ENCODE data around the gene LOC101059915.
"Not testable (repeated sequence)": the region's sequence is repeated elsewhere in the genome, so short reads cannot be mapped to it uniquely, and the experiment has no call there.

LOC101059915 gene

DNA sequence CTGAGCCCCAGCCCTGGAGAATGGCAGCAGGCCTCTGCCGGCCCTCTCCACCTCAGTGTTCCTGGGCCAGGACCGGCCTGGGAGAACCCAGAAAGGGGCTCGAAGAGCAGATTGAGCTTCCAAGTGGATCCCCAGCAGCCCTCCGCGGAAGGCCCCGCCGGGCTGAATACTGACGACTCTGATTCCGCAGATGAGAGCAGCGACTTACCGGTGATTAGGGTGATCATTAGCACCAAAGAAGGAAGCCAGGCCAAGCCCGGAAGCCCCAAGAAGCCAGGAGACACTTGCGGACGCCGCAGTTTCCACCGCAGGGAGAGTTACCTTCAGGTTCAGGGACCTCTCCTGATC is 876 bp downstream of the LOC101059915 start:
- no peak for DNase-seq (ENCODE audit: extremely low read depth in 1 of 11, low read depth in 9 of 11, low spot score in 4 of 11)

DNA sequence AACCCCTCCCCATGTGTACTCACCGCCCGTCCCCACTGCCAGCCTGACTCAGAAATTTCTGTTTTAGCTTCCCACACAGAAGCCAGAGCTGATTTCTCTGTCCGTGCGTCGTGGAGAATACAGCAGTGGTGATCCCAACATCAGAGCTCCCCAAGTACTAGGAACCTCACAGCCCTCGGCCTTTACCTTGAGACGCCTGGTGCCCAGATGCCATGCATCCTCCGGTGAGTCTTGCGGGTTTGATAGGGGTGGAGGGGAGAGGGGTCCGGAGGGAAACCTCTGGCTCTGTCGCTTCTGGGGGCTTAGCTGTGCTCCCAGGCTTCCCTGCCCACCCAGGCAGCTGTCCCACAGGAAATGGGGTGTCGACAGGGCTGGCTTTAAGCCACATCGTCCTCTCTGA is 2.1 kb downstream of the LOC101059915 start:
- DNase-seq (ENCODE audit: extremely low read depth in 1 of 11, low read depth in 9 of 11, low spot score in 4 of 11), result no peak

DNA sequence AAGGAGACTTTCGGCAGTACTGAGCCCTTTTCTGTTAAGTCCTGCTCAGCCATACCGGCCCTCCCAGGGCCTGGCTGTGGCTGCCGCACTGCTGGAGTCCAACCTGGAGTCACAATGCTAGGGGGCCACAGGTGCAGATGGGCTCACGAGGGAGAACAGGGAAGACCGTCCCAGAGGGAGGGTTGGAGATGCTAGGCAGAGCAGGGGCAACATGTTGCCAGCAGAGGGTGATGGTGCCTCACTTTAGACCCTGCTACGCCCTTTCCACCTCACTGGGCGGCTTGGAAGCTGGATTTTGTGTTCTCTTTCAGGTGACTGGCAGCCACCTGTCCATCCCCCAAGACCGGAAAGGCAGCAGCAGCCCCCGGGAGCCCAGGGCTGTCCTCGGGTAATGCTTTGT is 2.6 kb downstream of the LOC101059915 start:
- DNase-seq (ENCODE audit: extremely low read depth in 1 of 11, low read depth in 9 of 11, low spot score in 4 of 11), result not testable (repeated sequence)

DNA sequence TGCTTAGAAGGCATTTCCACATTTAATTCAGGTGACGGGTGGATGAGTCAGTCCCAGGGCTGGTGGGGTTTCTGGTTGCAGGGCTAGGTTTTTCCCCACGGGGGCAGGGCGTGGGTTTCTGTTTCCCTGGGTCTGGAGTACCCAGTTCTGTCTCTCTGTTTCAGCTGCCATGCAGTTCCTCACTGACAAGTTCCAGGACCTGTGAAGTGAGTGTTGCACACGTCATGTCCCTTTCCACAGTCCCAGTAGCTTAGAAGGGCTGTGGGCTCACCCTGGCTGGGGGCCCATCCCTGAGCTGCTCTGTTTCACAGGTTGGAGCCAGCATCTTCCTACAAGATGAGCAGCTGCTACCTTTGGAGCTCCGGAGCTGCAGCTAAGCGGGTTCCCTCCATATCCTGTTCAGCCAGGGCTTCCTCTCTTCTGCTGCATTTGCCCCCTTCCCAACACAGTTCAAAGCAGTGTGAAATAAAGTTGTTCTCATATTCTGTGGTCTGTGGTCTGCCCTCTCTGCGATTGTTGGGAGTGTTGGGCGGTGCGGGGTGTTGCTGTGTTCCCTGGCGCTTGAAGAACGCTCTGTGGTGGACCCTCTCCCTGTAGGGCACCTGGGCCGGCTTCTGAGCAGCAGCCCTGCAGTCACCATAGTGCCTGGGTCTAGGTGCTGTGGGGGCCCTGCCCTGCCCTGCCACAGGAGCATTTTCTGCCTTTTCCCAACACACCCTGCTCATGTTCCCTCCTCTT is 3.9 kb downstream of the LOC101059915 start:
- DNase-seq (ENCODE audit: extremely low read depth in 1 of 11, low read depth in 9 of 11, low spot score in 4 of 11), result no peak

DNA sequence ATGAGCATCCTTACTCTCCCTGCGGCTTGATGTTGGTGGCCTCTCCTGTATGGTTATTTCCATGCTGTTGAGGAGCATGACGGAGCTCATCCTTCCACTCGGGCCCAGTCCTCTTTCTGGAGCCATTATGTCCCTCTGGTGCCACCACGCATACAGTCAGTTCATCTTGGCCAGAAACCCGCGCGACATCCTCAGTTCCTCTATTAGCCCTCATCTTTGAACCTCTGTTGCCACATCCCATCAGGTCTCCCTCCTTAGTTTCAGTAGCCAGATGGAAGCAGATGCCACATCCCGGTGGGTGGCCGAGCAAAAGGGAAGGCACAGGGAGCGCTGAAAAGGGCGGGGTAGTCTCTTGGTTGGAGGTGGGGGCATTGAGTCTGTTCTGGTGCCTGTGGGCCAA is 4.6 kb downstream of the LOC101059915 start:
- no peak for DNase-seq (ENCODE audit: extremely low read depth in 1 of 11, low read depth in 9 of 11, low spot score in 4 of 11)

DNA sequence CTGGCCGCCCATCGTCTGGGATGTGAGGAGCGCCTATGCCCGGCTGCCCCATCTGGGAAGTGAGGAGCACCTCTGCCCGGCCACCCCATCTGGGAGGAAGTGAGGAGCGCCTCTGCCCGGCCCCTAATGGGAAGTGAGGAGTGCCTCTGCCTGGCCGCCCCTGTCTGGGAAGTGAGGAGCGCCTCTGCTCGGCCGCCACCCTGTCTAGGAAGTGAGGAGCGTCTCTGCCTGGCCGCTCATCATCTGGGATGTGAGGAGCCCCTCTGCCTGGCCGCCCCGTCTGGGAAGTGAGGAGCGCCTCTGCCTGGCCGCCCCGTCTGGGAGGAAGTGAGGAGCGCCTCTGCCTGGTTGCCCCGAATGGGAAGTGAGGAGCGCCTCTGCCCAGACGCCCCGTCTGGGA is 8.3 kb downstream of the LOC101059915 start:
- not testable (repeated sequence) for DNase-seq (ENCODE audit: extremely low read depth in 1 of 11, low read depth in 9 of 11, low spot score in 4 of 11)

DNA sequence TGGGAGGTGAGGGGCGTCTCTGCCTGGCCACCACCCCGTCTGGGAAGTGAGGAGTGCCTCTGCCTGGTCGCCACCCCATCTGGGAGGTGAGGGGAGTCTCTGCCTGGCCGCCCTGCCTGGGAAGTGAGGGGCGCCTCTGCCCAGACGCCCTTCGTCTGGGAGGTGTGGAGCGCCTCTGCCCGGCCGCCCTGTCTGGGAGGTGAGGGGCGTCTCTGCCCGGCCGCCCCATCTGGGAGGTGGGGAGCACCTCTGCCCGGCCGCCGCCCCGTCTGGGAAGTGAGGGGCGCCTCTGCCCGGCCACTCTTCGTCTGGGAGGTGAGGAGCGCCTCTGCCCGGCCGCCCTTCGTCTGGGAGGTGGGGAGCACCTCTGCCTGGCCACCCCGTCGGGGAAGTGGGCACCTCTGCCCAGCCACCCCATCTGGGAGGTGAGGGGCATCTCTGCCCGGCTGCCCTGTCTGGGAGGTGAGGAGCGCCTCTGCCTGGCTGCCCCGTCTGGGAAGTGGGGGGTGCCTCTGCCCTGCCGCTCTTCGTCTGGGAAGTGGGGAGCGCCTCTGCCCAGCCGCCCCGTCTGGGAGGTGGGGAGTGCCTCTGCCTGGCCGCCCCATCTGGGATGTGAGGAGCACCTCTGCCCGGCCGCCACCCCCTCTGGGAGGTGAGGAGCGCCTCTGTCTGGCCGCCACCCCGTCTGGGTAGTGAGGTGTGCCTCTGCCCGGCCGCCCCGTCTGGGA is 8.9 kb downstream of the LOC101059915 start:
- not testable (repeated sequence) for DNase-seq (ENCODE audit: extremely low read depth in 1 of 11, low read depth in 9 of 11, low spot score in 4 of 11)

DNA sequence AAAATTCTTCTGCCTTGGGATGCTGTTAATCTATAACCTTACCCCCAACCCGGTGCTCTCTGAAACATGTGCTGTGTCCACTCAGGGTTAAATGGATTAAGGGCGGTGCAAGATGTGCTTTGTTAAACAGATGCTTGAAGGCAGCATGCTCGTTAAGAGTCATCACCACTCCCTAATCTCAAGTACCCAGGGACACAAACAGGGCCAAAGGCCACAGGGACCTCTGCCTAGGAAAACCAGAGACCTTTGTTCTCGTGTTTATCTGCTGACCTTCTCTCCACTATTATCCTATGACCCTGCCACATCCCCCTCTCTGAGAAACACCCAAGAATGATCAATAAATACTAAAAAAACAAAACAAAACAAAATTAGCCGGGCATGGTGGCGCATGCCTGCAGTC is 9.8 kb downstream of the LOC101059915 start:
- DNase-seq (ENCODE audit: extremely low read depth in 1 of 11, low read depth in 9 of 11, low spot score in 4 of 11), result not testable (repeated sequence)

DNA sequence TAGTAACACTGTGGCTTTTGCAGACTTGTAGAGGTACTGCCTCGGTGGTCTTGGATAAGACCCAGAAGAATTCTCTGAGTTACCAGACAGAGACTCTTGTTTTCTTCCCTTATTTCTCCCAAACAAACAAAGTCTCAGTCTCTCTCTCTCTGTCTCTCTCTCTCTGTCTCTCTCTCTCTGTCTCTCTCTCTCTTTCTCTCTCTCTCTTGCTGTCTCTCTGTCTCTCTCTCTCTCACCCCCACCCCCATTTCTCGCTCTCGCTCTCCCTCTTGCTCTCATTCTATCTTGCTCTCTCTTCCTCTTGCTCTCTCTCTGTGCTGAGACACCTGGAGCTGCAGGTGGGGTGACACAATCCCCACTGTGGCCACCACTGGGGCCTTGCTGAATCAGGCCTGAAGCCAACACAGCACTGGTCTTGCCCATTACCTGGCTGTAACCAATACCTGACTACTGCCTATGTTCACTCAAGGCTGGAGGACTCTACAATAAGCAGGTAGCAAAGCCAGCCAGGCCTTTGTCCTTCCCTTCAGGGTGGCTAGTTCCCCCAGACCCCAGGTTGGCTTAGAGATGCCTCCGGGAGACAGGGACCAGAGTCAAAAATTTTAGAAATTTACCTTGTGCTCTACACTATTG is 12.3 kb downstream of the LOC101059915 start:
- no peak for DNase-seq (ENCODE audit: extremely low read depth in 1 of 11, low read depth in 9 of 11, low spot score in 4 of 11)

DNA sequence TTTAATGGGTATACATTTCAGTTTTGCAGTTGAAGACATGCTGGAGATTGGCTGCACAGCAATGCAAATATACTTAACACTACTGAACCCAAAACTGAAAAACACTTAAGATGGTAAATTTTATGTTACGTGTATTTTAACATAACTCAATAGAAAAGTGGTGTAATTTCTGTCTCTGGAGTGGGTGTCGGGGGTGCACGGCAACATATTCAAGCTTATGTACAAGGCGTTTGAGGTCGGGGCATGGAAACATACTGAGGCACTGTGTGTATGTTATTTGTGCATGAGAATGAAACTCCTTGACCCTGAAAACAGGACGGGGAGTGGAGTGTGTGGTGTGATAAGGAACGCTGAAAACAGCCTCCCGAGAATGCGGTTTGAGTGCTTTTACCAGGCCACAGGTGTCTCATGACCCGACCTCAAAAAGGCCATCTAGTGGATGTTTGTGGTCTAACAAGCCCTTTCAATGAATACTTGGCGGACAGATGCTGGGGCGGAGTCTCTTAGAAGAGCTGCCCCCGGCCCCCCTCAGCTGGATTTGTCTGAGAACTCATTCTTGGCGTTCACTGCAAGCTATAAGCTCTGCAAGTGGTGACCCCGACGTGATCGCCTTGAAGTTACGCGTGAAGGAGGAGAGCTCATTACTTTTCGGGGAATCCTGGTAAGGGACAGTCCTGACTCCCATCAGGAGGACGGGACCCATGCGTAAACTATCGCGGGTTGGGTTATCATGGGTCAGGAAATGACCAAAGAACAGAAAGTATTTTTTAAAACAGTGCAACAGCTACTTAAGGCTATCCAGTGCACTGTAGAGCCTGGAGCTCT is 29.5 kb downstream of the LOC101059915 start:
- not testable (repeated sequence) for DNase-seq (ENCODE audit: extremely low read depth in 1 of 11, low read depth in 9 of 11, low spot score in 4 of 11)

DNA sequence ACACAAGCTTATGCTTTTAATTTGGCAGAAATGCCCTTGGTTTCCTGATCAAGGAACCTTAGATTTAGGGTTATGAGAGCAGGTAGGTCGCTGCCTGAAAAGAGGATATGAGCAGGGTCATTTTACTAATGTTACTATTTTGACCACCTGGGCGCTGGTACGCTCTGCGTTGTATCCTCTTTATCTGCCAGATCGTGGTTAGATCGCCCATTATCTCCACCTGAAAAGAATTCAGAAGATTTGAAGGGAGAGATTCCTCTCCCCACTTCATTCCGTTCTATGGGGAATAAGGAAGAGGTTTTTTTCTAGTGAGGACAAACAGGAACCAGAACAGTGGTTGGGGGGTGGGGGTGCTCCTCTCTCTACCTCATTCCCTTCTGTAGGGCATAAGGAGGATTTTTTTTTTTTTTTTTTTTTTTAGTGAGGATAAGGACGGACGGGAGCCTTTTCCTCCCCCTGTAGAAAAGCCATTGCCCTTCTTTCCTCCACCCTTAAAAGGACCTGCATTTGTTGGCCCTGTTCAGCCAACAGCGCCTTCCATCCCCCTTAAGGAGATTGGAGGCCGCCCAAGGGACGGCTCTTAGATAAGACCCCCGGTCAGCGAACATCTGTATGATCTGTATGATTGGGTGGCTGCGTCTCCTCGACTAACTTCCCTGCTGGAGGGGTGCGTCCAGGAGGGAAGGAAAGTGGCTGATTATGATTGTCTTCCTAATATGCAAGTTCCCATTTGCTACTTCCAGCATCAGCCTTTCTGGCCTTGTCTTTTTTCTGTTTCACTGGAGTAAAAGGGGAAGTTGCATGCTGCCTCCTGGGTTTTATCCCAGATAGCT is 30.3 kb downstream of the LOC101059915 start:
- not testable (repeated sequence) for DNase-seq (ENCODE audit: extremely low read depth in 1 of 11, low read depth in 9 of 11, low spot score in 4 of 11)

DNA sequence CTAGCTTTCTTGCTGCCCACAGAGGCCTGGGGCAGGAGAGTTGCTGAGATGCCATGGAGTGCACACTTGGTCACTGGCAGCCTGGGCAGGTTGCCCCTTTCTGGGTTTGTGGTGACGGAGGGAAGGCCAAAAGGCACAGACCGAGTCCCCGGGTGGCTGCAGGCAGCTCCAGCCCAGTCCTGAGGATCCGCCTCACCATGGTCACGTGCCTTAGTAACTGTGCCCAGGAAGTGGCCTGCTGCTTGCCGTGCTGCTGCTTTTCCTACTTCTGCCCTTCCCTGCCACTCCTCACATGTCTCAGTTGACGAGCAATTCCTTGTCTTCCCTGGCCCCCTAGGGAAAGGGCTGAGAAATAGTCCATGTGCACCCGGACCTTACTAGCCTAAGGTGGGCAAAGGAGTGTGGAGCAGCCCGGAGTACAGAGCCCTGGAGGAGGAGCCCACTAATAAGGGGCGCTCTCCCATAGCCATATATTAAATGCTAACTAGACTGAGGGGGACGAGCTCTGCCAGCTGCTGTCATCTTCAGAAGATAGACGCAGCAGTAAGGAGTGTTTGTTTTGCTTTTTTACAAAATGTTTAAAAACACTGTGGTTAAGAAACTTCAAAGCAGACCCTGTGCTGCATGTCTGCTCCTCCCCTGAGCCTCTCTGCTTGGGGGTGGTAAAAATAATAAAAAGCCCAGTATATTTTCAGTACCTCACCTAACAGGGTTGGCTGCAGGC is 31.1 kb downstream of the LOC101059915 start:
- not testable (repeated sequence) for DNase-seq (ENCODE audit: extremely low read depth in 1 of 11, low read depth in 9 of 11, low spot score in 4 of 11)

DNA sequence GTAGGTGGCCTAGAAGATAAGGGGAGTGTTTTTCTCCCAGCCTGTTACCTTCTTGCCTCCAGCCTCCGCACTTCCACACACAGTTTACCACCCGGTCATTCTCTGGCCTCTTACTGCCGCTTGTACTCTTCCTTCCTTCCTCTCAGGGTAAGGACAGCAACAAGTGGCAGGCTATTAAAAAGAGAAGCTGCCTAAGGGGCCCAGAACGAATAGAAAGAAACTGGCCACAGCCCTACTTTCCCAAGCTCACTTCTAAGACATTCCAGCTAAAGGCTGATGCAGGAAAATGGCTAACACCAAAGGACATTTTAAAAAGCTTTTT is 31.6 kb downstream of the LOC101059915 start:
- DNase-seq (ENCODE audit: extremely low read depth in 1 of 11, low read depth in 9 of 11, low spot score in 4 of 11), result not testable (repeated sequence)

DNA sequence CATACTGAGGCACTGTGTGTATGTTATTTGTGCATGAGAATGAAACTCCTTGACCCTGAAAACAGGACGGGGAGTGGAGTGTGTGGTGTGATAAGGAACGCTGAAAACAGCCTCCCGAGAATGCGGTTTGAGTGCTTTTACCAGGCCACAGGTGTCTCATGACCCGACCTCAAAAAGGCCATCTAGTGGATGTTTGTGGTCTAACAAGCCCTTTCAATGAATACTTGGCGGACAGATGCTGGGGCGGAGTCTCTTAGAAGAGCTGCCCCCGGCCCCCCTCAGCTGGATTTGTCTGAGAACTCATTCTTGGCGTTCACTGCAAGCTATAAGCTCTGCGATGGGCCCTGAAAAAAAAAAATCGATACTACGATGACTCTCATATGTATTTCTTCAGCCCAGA is 35.5 kb downstream of the LOC101059915 start:
- not testable (repeated sequence) for DNase-seq (ENCODE audit: extremely low read depth in 1 of 11, low read depth in 9 of 11, low spot score in 4 of 11)

DNA sequence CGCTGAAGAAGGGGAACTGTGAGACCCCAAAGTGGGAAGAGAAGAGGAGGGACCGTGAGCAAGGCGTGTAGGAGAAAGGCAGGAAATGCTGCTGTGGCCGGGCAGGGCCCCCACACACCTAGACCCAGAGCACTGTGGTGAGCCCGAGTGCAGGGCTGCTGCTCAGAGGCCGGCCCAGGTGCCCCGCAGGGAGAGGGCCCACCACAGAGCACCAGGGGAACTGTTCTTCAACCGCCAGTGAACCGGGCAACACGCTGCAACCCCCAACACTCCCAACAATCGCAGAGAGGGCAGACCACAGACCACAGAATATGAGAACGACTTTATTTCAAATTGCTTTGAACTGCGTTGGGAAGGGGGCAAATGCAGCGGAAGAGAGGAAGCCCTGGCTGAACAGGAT is 46.7 kb downstream of the LOC101059915 start:
- not testable (repeated sequence) for DNase-seq (ENCODE audit: extremely low read depth in 1 of 11, low read depth in 9 of 11, low spot score in 4 of 11)

DNA sequence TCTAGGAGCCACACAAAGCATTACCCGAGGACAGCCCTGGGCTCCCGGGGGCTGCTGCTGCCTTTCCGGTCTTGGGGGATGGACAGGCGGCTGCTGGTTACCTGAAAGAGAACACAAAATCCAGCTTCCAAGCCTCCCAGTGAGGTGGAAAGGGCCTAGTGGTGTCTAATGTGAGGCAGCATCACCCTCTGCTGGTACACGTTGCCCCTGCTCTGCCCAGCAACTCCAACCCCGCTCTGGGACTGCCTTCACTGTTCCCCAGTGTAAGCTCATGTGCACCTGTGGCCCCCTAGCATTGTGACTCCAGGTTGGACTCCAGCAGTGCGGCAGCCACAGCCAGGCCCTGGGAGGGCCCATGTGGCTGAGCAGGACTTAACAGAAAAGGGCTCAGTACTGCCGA is 48.2 kb downstream of the LOC101059915 start:
- not testable (repeated sequence) for DNase-seq (ENCODE audit: extremely low read depth in 1 of 11, low read depth in 9 of 11, low spot score in 4 of 11)

DNA sequence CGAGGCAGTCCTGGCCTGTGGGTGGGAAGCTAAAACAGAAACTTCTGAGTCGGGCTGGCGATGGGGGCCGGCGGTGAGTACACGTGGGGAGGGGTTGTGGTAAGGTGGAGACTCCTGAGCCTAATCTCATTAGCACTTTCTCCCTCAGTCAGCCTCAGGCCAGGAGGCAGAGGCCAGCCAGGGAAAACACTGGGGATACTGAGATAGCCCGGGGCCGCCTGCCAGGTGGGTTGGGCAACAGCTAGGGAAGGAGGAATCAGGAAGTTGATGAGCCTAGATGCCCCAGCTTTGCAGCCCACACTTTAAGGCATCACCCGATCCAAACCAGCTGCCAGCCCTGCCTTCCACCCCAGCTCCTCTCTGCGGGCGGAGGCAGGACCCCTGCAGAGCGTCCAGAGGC is 49.0 kb downstream of the LOC101059915 start:
- not testable (repeated sequence) for DNase-seq (ENCODE audit: extremely low read depth in 1 of 11, low read depth in 9 of 11, low spot score in 4 of 11)

DNA sequence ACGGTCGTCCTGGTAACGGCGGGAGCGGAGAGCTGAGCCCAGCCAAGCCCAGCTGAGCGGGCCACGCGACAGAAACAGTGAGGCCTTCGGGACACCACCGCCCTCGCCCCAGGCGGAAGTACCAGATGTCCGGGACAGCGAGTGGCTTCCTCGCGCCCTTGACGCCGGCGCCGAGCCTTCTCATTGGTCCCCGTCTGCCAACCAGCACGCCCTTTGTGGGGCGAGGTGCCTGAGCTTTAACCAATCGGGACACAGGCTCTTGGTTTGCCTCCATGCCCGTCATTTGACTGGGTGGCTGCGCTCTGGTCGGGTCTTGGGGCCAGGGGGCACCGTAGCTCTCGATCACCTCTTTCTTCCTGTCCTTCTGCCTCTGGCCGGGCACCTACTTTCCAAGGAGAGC is 50.8 kb downstream of the LOC101059915 start, which contains the start of gene CXorf49:
CXorf49 (minus strand) TSS at position 101 of the 400 bp plus-strand sequence. CDS start 134 bp downstream, outside the sequence.
- not testable (repeated sequence) for DNase-seq (ENCODE audit: extremely low read depth in 1 of 11, low read depth in 9 of 11, low spot score in 4 of 11)

All from renal cortex interstitium (tissue), 11 donors.